Bronchial epithelial cell (primary cell): ENCODE results near the gene GRIFIN. TPM values are rescaled to one million over a fixed set of nuclear protein-coding genes. Genes with fewer than 3 reads are reported as not detected.

Experiments used
- DNase-seq: peaks from one replicate; pipeline ENCODE4 v3.0.0-alpha.2; 2010; ENCODE audit warnings: low read depth
- FAIRE-seq: peaks from 2 replicates; lab custom pipeline; 2011; peaks lifted over from hg19 to GRCh38; lab: Jason Lieb, UNC
- H3K27me3 ChIP-seq: 2 replicates; pipeline ENCODE4 v1.5.1; 2011; ENCODE audit warnings: low read length; ENCODE audit not compliant: control insufficient read depth, insufficient read depth
- H3K36me3 ChIP-seq: 2 replicates; pipeline ENCODE4 v1.5.1; 2011; ENCODE audit warnings: low read length; ENCODE audit not compliant: control insufficient read depth, insufficient read depth
- H3K4me3 ChIP-seq: 2 replicates; pipeline ENCODE4 v1.5.1; 2011; ENCODE audit warnings: mild to moderate bottlenecking, low read depth, low read length, control low read depth
- CTCF ChIP-seq: IDR thresholded peaks from 2 replicates; pipeline ENCODE4 v1.5.1; 2011; ENCODE audit warnings: mild to moderate bottlenecking, moderate library complexity, low read length, control low read depth, inconsistent platforms; ENCODE audit not compliant: insufficient read depth, severe bottlenecking
- total RNA-seq: library from RNA; depleted of rRNA; stranded (reverse); fragments of >200 nt; gene quantifications from 2 replicates; pipeline ENCODE4 v1.2.1, GENCODE V29; 2014

The GRIFIN gene
- total RNA-seq, 1 donor from 2014 or later: not detected

GRCh38 chr7:2494191-2495130, 18.3 kb upstream of the GRIFIN start:
- Histone ChIP-seq H3K27me3 (peaks cover 23% of the 10 kb centered on the region), H3K4me3 (no peak overlapping the region), H3K36me3 (no peaks in the 10 kb centered on the region)
- no peak for FAIRE-seq
- no peak for DNase-seq
- no peak for TF ChIP-seq CTCF

DNA sequence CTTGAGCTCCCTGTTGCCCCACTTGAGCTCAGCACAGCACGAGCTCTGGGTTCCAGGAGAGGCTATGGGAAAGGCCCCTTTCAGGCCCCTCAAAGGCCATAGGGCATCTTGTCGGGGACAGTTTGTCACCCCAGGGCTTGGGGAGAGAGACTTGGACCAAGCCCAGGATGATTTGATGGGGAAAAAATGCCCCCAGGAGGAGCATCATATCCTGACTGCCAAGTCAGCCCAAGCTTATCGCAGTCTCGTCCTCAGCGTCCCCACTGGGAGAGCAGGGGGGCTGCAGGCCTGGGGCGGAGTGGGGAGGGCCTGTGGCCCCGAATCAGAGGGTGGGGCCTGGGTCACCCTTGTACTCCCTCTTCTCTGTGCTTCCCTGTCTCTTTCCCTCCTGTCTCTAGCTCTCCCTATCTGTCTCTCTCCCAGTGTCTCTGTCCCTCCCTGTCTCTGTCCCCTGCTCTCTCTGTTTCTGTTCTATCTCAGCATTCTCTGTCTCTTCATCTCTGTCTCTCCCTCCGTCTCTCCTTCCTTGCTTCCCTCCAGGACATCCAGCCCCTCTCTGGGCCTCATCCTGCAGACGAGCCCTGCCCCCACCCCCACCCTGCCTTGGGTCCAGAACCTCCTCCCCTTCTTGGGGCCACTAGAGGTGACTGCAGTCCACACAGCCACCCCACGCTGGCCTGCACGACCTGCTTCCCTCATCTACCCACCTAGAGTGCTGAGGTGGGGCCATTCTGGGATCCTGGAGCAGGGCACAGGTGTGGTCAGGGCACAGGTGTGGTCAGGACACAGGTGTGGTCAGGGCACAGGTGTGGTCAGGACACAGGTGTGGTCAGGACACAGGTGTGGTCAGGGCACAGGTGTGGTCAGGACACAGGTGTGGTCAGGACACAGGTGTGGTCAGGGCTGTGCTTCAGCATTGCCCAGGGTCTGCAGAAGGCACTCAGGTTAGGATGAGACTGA, 17.3 kb upstream of the GRIFIN start:
- peaks cover 19% of the 10 kb centered on the region for H3K27me3 ChIP-seq
- DNase-seq (no peak), FAIRE-seq (no peak)
- no peak for TF ChIP-seq CTCF
- H3K36me3 ChIP-seq: no peaks in the 10 kb centered on the region
- H3K4me3 ChIP-seq: no peak overlapping the region

GRCh38 chr7:2492038-2492437, 15.8 kb upstream of the GRIFIN start:
- no peak for TF ChIP-seq CTCF
- DNase-seq: no peak
- Histone ChIP-seq H3K27me3 (peaks cover 8% of the 10 kb centered on the region), H3K36me3 (no peaks in the 10 kb centered on the region), H3K4me3 (no peak overlapping the region)
- FAIRE-seq: peak; percentile 96

- DNase-seq (no peak), FAIRE-seq (no peak)
- Histone ChIP-seq H3K36me3 (no peaks in the 10 kb centered on the region), H3K27me3 (peaks cover 8% of the 10 kb centered on the region), H3K4me3 (no peak overlapping the region)
- TF ChIP-seq CTCF: no peak
Measured at GRCh38 chr7:2490181-2490651, 14.0 kb upstream of the GRIFIN start.

- no peak for FAIRE-seq
- no peak for DNase-seq
- H3K27me3 ChIP-seq: peaks cover 8% of the 10 kb centered on the region
- no peak for TF ChIP-seq CTCF
- H3K36me3 ChIP-seq: no peaks in the 10 kb centered on the region
- H3K4me3 ChIP-seq: no peak overlapping the region
Measured at GRCh38 chr7:2488681-2489080, 12.5 kb upstream of the GRIFIN start.
